SK-N-SH treated with all-trans-retinoic acid at 6 μM for 48 hours (cell line): ENCODE results near the gene LAMB1.
A peak's percentile ranks its signal among the peaks of the same experiment; 100 is the strongest.

Source experiments
- ATAC-seq: fragments of 200-7000 bp; cut with Tn5 transposase; 3 replicates; pipeline ENCODE4 v1.9.1; 2020; ENCODE audit warnings: mild to moderate bottlenecking, moderate library complexity
- BACH2 ChIP-seq: fragments of 250-450 bp; sonication (Bioruptor Pico); IDR thresholded peaks from 2 replicates; pipeline ENCODE4 v1.9.0; 2021; ENCODE audit warnings: mild to moderate bottlenecking, borderline replicate concordance
- CSDC2 ChIP-seq: fragments of 250-450 bp; sonication (Bioruptor Pico); IDR thresholded peaks from 2 replicates; pipeline ENCODE4 v1.5.0; 2020; ENCODE audit warnings: mild to moderate bottlenecking, moderate library complexity
- ESRRG ChIP-seq: fragments of 250-450 bp; sonication (Bioruptor Pico); IDR thresholded peaks from 2 replicates; pipeline ENCODE4 v1.6.1; 2021; ENCODE audit warnings: mild to moderate bottlenecking
- ISL1 ChIP-seq: fragments of 250-450 bp; sonication (Bioruptor Pico); IDR thresholded peaks from 2 replicates; pipeline ENCODE4 v2.1.2; 2022; ENCODE audit warnings: mild to moderate bottlenecking, moderate library complexity
- OSR1 ChIP-seq: fragments of 250-450 bp; sonication (Bioruptor Pico); IDR thresholded peaks from 2 replicates; pipeline ENCODE4 v1.8.0; 2022; ENCODE audit warnings: moderate library complexity, mild to moderate bottlenecking, inconsistent platforms
- PPARA ChIP-seq: fragments of 250-450 bp; sonication (Bioruptor Pico); IDR thresholded peaks from 2 replicates; pipeline ENCODE4 v1.5.0; 2020; ENCODE audit warnings: mild to moderate bottlenecking, borderline replicate concordance
- SNAI2 ChIP-seq: fragments of 250-450 bp; sonication (Bioruptor Pico); IDR thresholded peaks from 2 replicates; pipeline ENCODE4 v1.5.0; 2020; ENCODE audit warnings: mild to moderate bottlenecking, moderate library complexity
- TCF4 ChIP-seq: fragments of 250-450 bp; sonication (Bioruptor Pico); IDR thresholded peaks from 2 replicates; pipeline ENCODE4 v1.8.0; 2021; ENCODE audit warnings: mild to moderate bottlenecking, moderate library complexity, borderline replicate concordance
- ZFP3 ChIP-seq: fragments of 250-450 bp; sonication (Bioruptor Pico); IDR thresholded peaks from 2 replicates; pipeline ENCODE4 v1.5.0; 2020; ENCODE audit warnings: mild to moderate bottlenecking, moderate library complexity
- ZFP30 ChIP-seq: fragments of 450-650 bp; formaldehyde crosslinking; IDR thresholded peaks from 2 replicates; pipeline ENCODE4 v1.5.0; 2022; ENCODE audit warnings: mild to moderate bottlenecking, moderate library complexity
- ZNF565 ChIP-seq: fragments of 450-650 bp; formaldehyde crosslinking; conservative IDR thresholded peaks from 2 replicates; pipeline ENCODE4 v1.5.0; 2020; ENCODE audit warnings: low read depth, mild to moderate bottlenecking, moderate library complexity
- ZNF70 ChIP-seq: fragments of 450-650 bp; formaldehyde crosslinking; IDR thresholded peaks from 2 replicates; pipeline ENCODE4 v1.5.0; 2020; ENCODE audit warnings: mild to moderate bottlenecking, moderate library complexity
- TF ChIP-seq, protein P1 (sequence below): fragments of 250-450 bp; sonication (Bioruptor Pico); IDR thresholded peaks from 2 replicates; pipeline ENCODE4 v1.5.0; 2020; ENCODE audit warnings: mild to moderate bottlenecking, moderate library complexity
- TF ChIP-seq, protein P2 (sequence below): fragments of 250-450 bp; sonication (Bioruptor Pico); IDR thresholded peaks from 2 replicates; pipeline ENCODE4 v1.5.1; 2021; ENCODE audit warnings: mild to moderate bottlenecking, moderate library complexity
- TF ChIP-seq, protein P3 (sequence below): fragments of 250-450 bp; sonication (Bioruptor Pico); IDR thresholded peaks from 2 replicates; pipeline ENCODE4 v1.8.0; 2020; ENCODE audit warnings: mild to moderate bottlenecking, moderate library complexity, borderline replicate concordance
- TF ChIP-seq, protein P4 (sequence below): fragments of 250-450 bp; sonication (Bioruptor Pico); IDR thresholded peaks from 2 replicates; pipeline ENCODE4 v1.5.1; 2020; ENCODE audit warnings: low read depth, mild to moderate bottlenecking, moderate library complexity

LAMB1 gene

DNA sequence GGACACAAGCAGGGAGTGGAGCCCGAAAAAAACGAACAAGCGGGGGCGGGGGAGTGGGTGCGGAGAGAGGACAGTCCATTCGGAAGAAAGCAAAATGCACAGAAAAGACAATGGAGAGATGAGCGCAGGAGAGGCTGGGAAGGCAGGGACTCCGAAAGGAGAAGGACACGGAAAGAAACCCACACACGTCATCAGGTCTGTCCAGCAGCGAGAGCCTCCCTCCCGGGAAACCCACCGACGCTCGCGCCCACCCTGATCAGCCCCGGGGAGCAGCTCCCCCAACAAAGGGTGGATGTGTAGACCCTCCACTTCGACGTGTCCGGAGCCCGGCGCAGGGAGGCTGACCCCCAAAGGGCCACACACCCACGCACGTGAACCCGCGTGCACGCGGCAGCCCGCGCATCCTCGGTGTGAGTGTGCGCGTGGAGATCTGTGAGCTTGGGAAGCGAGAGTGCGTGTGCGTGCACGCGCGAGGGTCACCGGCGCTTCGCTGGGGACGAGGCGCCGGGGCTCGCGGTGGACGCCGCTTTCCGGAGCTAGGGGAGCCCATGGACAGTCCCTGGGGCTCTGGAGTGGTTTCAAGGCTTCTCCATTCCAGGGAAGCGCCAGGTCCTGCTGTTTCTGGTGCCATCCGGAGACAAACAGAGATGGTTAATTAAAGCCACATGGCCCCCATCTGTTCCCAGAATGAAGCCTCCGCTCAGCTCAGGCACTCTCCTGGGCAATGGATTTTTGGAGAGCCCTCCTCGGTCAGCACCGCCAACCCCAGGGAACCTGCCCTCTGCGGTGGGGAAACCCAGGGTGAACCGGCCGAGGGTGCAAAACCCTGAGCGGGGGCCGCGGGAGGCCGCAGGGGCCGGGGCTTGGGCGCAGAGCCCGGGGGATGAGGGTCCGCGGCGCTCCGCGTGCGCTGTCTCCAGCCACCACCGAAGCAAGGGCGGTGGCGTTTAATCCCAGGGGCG lies 916 bp downstream of the LAMB1 start:
- 0 out of 2 replicates have a peak, but pooled peaks have one; percentile 38 for TF ChIP-seq ZNF70 (CRISPR knock-in tag)
- TF ChIP-seq ZFP30, result no peak
- TF ChIP-seq ZFP3, result no peak
- TF ChIP-seq, protein P1, sequence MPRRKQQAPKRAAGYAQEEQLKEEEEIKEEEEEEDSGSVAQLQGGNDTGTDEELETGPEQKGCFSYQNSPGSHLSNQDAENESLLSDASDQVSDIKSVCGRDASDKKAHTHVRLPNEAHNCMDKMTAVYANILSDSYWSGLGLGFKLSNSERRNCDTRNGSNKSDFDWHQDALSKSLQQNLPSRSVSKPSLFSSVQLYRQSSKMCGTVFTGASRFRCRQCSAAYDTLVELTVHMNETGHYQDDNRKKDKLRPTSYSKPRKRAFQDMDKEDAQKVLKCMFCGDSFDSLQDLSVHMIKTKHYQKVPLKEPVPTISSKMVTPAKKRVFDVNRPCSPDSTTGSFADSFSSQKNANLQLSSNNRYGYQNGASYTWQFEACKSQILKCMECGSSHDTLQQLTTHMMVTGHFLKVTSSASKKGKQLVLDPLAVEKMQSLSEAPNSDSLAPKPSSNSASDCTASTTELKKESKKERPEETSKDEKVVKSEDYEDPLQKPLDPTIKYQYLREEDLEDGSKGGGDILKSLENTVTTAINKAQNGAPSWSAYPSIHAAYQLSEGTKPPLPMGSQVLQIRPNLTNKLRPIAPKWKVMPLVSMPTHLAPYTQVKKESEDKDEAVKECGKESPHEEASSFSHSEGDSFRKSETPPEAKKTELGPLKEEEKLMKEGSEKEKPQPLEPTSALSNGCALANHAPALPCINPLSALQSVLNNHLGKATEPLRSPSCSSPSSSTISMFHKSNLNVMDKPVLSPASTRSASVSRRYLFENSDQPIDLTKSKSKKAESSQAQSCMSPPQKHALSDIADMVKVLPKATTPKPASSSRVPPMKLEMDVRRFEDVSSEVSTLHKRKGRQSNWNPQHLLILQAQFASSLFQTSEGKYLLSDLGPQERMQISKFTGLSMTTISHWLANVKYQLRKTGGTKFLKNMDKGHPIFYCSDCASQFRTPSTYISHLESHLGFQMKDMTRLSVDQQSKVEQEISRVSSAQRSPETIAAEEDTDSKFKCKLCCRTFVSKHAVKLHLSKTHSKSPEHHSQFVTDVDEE (CRISPR knock-in tag), result peak; percentile 71; the same call in 1 of the 2 replicates
- TF ChIP-seq PPARA (CRISPR knock-in tag), result no peak
- TF ChIP-seq ESRRG (CRISPR knock-in tag), result 0 out of 2 replicates have a peak, but pooled peaks have one; percentile 41
- peak; percentile 3; the same call in 1 of the 2 replicates for TF ChIP-seq BACH2 (CRISPR knock-in tag)
- TF ChIP-seq, protein P2, sequence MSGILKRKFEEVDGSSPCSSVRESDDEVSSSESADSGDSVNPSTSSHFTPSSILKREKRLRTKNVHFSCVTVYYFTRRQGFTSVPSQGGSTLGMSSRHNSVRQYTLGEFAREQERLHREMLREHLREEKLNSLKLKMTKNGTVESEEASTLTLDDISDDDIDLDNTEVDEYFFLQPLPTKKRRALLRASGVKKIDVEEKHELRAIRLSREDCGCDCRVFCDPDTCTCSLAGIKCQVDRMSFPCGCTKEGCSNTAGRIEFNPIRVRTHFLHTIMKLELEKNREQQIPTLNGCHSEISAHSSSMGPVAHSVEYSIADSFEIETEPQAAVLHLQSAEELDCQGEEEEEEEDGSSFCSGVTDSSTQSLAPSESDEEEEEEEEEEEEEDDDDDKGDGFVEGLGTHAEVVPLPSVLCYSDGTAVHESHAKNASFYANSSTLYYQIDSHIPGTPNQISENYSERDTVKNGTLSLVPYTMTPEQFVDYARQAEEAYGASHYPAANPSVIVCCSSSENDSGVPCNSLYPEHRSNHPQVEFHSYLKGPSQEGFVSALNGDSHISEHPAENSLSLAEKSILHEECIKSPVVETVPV (CRISPR knock-in tag), result 0 out of 2 replicates have a peak, but pooled peaks have one; percentile 22
- TF ChIP-seq, protein P3, sequence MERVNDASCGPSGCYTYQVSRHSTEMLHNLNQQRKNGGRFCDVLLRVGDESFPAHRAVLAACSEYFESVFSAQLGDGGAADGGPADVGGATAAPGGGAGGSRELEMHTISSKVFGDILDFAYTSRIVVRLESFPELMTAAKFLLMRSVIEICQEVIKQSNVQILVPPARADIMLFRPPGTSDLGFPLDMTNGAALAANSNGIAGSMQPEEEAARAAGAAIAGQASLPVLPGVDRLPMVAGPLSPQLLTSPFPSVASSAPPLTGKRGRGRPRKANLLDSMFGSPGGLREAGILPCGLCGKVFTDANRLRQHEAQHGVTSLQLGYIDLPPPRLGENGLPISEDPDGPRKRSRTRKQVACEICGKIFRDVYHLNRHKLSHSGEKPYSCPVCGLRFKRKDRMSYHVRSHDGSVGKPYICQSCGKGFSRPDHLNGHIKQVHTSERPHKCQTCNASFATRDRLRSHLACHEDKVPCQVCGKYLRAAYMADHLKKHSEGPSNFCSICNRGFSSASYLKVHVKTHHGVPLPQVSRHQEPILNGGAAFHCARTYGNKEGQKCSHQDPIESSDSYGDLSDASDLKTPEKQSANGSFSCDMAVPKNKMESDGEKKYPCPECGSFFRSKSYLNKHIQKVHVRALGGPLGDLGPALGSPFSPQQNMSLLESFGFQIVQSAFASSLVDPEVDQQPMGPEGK (CRISPR knock-in tag), result no peak
- TF ChIP-seq TCF4, result peak; percentile 94
- TF ChIP-seq SNAI2, result no peak
- ATAC-seq, result peak; percentile 77

DNA sequence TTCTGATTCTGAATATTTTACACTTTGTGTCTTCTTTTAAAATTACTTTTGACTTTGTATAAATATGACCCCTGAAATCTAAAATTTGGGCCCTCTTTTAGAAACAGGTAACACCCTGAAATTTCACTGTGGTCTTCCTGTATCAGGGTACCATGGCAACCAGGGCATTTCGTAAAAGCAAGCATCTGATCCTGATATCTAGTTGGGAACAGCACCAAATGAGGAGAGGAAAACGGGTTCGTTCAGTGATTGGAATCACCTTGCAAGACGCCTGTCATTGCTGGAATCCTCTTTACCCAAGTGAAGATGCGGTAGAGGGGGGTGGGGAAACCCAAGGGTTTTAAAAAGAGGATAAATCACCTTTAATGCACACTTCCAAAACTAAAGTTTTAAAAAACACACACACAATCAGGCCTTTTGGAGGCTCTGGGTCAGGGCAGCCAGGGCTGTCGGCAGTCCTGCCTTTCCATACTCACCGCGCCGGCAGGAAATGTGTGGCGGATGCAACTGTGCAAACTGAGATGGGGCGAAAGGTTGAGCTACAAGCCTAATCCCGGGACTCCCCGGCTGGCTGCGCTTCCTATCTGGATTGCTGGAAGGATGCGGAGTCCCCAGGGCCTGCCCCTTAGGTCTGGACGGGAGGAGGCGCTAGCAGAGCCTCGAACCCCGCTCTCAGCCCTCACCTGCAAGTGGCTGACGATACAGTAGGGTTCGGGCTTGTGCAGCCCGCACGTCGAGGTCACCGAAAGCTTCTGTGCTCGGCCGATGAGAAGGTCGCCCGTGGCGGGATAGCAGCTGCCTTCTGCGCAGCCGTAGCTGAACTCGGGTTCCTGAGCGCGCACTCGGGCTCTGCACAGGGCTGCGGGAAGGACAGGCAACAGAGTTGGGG lies 1.8 kb downstream of the LAMB1 start:
- peak; percentile 35 for ATAC-seq
- TF ChIP-seq ZFP3 (0 out of 2 replicates have a peak, but pooled peaks have one; percentile 12), ISL1 (CRISPR knock-in tag) (no peak), OSR1 (CRISPR knock-in tag) (no peak)
- TF ChIP-seq, protein P2 (CRISPR knock-in tag), result no peak

DNA sequence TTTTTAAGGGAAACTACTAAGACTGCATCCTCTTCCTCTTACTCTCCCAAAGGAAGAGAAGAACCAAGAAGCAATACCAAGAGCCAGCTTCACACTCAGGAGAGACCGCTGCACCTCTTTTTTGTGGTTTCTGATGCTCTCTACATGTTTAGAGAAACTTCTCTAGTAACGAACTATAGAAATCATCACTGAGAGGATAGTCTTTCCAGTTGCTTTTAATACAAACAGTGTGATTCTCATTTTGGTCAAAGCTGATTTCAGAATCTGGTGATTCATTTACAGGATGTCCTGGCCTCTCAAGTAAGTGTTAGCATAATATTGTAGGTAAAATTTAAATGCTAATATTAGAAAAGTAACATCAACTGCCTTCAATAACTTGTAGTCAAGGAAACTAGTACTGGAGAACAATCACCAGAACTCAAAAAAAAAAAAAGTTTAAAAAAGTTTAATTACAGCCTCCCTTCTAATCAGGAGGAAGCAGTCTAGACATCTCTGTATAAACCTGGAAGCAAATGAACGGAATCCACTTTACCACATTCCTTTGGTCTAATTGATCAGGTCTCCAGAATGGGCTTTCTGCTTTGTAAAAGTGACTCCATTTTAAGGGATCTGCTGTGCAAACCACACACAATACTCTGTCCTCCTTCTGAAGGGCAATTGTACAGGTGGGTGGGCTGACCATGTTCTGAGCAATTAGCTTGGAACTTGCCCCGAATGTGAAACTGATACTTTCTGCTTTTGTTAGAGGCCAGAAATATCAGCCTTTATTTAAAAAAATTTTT lies 3.0 kb downstream of the LAMB1 start:
- ATAC-seq, result no peak; the same call in 2 of the 3 replicates

More for the DNA sequence above, 3.0 kb downstream of the LAMB1 start:
- 0 out of 2 replicates have a peak, but pooled peaks have one; percentile 47 for TF ChIP-seq CSDC2 (CRISPR knock-in tag)
- TF ChIP-seq ISL1 (CRISPR knock-in tag), result peak; percentile 80
- TF ChIP-seq, protein P4, sequence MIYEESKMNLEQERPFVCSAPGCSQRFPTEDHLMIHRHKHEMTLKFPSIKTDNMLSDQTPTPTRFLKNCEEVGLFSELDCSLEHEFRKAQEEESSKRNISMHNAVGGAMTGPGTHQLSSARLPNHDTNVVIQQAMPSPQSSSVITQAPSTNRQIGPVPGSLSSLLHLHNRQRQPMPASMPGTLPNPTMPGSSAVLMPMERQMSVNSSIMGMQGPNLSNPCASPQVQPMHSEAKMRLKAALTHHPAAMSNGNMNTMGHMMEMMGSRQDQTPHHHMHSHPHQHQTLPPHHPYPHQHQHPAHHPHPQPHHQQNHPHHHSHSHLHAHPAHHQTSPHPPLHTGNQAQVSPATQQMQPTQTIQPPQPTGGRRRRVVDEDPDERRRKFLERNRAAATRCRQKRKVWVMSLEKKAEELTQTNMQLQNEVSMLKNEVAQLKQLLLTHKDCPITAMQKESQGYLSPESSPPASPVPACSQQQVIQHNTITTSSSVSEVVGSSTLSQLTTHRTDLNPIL (CRISPR knock-in tag), result 0 out of 2 replicates have a peak, but pooled peaks have one; percentile 7
- peak; percentile 34; the same call in 1 of the 2 replicates for TF ChIP-seq SNAI2
- no peak for TF ChIP-seq ZNF565
